Measurements from ENCODE around the gene SNTB2. TPM values are rescaled to one million over a fixed set of nuclear protein-coding genes. Genes with fewer than 3 reads are reported as not detected.

The SNTB2 gene
- total and polyA plus RNA-seq, 2 of the 13 experiments (the other 11 are each of a cell fraction or from before 2014, with no cell fraction given) = 11.5 to 19.2 TPM

DNA sequence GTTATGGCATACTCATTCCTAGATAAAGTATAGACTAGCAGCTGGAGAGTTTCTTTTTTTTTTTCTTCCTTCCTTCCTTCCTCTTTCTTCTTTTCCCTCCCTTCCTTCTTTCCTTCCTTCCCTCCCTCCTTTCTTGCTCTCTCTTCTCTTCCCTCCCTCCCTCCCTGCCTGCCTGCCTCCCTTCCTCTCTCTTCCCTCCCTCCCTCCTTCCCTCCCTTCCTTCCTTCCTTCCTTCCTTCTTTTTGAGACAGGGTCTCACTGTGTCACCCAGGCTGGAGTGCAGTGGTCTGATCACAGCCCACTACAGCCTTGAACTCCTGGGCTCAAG is 7.0 kb upstream of the SNTB2 start:
- intact Hi-C loops (cut with micrococcal nuclease; ENCODE audit: unreplicated experiment) (no loop called here), in situ Hi-C loops (cut with HindIII; ENCODE audit: extremely low pct_ligation_motif_present, low pct_unique_long_range_greater_than_20kb) (no loop called here)
- H3K79me2 ChIP-seq (ENCODE audit: insufficient read depth, low read length) = no peaks in the 10 kb centered on the region
- no peaks in the 10 kb centered on the region for H4K20me1 ChIP-seq (ENCODE audit: insufficient read depth, low read length)
- H3K4me1 ChIP-seq (ENCODE audit: insufficient read depth, low read length) = peaks cover 24% of the 10 kb centered on the region
- FAIRE-seq (no peak), DNase-seq (ENCODE audit: low spot score) (no peak), ATAC-seq (no peak)
- H3K4me2 ChIP-seq (ENCODE audit: low read depth, low read length) = no peak overlapping the region
- no peak overlapping the region for H3K9ac ChIP-seq (ENCODE audit: insufficient read depth, low read depth, low read length)
- POLR2A ChIA-PET = interaction anchor here (1.1 kb wide), 1 partner anchor 8 kb away, joined by 4 read pairs; no protein-coding TSS in a partner anchor
- H2AFZ ChIP-seq (ENCODE audit: low read length) = no peak overlapping the region
- no TSS peak for BruUV-seq (replicated peaks)
- no peaks in the 10 kb centered on the region; a peak in 1 of 5 replicates for H3K36me3 ChIP-seq (replicated peaks in 1 of 2; ENCODE audit: control insufficient read depth in 1 of 2, insufficient read depth in 2 of 2, low read length in 2 of 2)
- H3K9me3 ChIP-seq (ENCODE audit: low read length) = no peaks in the 10 kb centered on the region
- CTCF ChIA-PET (ENCODE audit: low intra/inter-chr PET ratio, low total read pairs) = no interaction called here
- no peaks in the 10 kb centered on the region for H3K27me3 ChIP-seq (ENCODE audit: control insufficient read depth in 1 of 2, insufficient read depth in 2 of 2, low read length in 2 of 2)
- TF ChIP-seq PCBP2 (optimal IDR thresholded peaks at IDR 0.05; ENCODE audit: low read depth, low read length, poor library complexity, severe bottlenecking) = peak; percentile 29
- TF ChIP-seq, protein P1, sequence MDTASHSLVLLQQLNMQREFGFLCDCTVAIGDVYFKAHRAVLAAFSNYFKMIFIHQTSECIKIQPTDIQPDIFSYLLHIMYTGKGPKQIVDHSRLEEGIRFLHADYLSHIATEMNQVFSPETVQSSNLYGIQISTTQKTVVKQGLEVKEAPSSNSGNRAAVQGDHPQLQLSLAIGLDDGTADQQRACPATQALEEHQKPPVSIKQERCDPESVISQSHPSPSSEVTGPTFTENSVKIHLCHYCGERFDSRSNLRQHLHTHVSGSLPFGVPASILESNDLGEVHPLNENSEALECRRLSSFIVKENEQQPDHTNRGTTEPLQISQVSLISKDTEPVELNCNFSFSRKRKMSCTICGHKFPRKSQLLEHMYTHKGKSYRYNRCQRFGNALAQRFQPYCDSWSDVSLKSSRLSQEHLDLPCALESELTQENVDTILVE (CRISPR knock-in tag; IDR thresholded peaks at IDR 0.05) = no peak
- no peak overlapping the region for H3K27ac ChIP-seq (ENCODE audit: extremely low read length, insufficient read depth, low read length)
- H3K4me3 ChIP-seq (replicated peaks in 1 of 3; ENCODE audit: insufficient read depth in 1 of 3, low read depth in 2 of 3, low read length in 3 of 3) = no peak overlapping the region

DNA sequence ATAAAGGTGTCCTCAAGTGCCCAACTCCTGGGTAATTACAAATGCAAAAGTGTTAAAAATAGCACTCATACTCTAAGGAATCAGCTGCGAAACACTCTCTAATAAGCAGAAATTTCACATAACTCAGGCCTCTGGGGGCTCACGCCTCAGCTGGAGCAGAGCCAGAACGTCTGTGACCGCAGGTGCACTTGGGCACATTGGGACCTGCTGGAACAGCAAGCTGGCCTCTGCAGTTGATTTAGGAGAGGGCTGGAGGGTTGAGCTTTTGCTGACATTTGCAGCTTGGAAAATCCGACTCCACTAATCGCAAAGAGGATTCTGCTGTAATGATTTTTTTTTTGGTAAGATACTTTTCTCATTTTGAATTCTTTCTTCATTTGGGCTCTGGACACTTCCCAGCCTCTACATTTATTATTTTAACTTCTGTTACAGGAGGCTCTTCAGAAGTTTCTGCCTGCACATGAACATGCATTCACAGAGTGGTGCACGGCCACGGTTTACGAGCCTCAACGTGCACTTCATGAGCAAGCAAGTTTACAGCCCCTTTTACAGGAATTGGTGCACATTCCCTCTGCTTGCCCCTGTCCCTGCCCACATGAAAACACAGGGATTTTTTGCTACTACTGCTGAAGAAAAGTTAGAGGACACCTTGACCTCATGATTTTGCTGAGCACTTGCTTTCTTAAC is 4.1 kb upstream of the SNTB2 start:
- Histone ChIP-seq H3K4me2 (ENCODE audit: low read depth, low read length) (no peak overlapping the region), H4K20me1 (ENCODE audit: insufficient read depth, low read length) (no peaks in the 10 kb centered on the region), H3K27me3 (ENCODE audit: control insufficient read depth in 1 of 2, insufficient read depth in 2 of 2, low read length in 2 of 2) (no peaks in the 10 kb centered on the region; a peak in 1 of 5 replicates), H3K4me1 (ENCODE audit: insufficient read depth, low read length) (peaks cover 33% of the 10 kb centered on the region), H2AFZ (ENCODE audit: low read length) (no peak overlapping the region), H3K27ac (ENCODE audit: extremely low read length, insufficient read depth, low read length) (no peak overlapping the region), H3K79me2 (ENCODE audit: insufficient read depth, low read length) (peaks cover 3% of the 10 kb centered on the region), H3K36me3 (replicated peaks in 1 of 2; ENCODE audit: control insufficient read depth in 1 of 2, insufficient read depth in 2 of 2, low read length in 2 of 2) (no peaks in the 10 kb centered on the region), H3K9me3 (ENCODE audit: low read length) (no peaks in the 10 kb centered on the region), H3K4me3 (replicated peaks in 1 of 3; ENCODE audit: insufficient read depth in 1 of 3, low read depth in 2 of 3, low read length in 3 of 3) (no peak overlapping the region), H3K9ac (ENCODE audit: insufficient read depth, low read depth, low read length) (no peak overlapping the region)
- FAIRE-seq = no peak
- BruUV-seq (replicated peaks) = no TSS peak
- WGBS (ENCODE audit: low lambda C conversion rate) = 89% methylated on average over 10 of the region's 10 CpGs
- intact Hi-C loops (cut with micrococcal nuclease; ENCODE audit: unreplicated experiment) (no loop called here), in situ Hi-C loops (cut with HindIII; ENCODE audit: extremely low pct_ligation_motif_present, low pct_unique_long_range_greater_than_20kb) (no loop called here)
- no peak for DNase-seq (ENCODE audit: low spot score)
- ChIA-PET POLR2A (interaction anchor here (0.7 kb wide), 1 partner anchor 871 kb away, joined by 4 read pairs; no protein-coding TSS in a partner anchor), CTCF (ENCODE audit: low intra/inter-chr PET ratio, low total read pairs) (no interaction called here)
- ATAC-seq = no peak
- 0 out of 4 replicates have a peak, but pooled peaks of 1 of the 2 experiments have one; percentile 12 for TF ChIP-seq MAFK (conservative IDR thresholded peaks at IDR 0.05 in 1 of 2, IDR thresholded peaks at IDR 0.05 in 1 of 2; ENCODE audit: low read length in 2 of 2)
- no peak for TF ChIP-seq MEF2D (CRISPR knock-in tag; IDR thresholded peaks at IDR 0.05)
